ENCODE data around the gene CELSR2. TPM values are rescaled to one million over a fixed set of nuclear protein-coding genes. Genes with fewer than 3 reads are reported as not detected.

The CELSR2 gene
- polyA plus RNA-seq, 1 donor (not counting 4 experiments of a cell fraction or from before 2014, with no cell fraction given), result 7.3 TPM

- Histone ChIP-seq H3K9me3 (ENCODE audit: control insufficient read depth, low read depth, low read length) (no peaks in the 10 kb centered on the region), H3K79me2 (ENCODE audit: control insufficient read depth, insufficient read depth, low read length) (no peaks in the 10 kb centered on the region), H3K9ac (ENCODE audit: control insufficient read depth, extremely low read depth, insufficient read depth, low read length) (no peak overlapping the region), H3K4me3 (ENCODE audit: control insufficient read depth in 2 of 3, extremely low read depth in 1 of 3, insufficient read depth in 2 of 3, low read depth in 1 of 3, low read length in 3 of 3) (no peak overlapping the region), H3K9me1 (ENCODE audit: control insufficient read depth, extremely low read depth, insufficient read depth, low read length) (no peaks in the 10 kb centered on the region), H3K27ac (ENCODE audit: control insufficient read depth, insufficient read depth, low read length) (no peak overlapping the region), H4K20me1 (ENCODE audit: control insufficient read depth, extremely low read depth, insufficient read depth, low read length) (no peaks in the 10 kb centered on the region), H2AFZ (ENCODE audit: control insufficient read depth, low read length) (no peak overlapping the region), H3K4me2 (ENCODE audit: control insufficient read depth, extremely low read depth, insufficient read depth, low read depth, low read length) (no peak overlapping the region), H3K27me3 (ENCODE audit: control insufficient read depth, extremely low read depth, insufficient read depth, low read length) (no peaks in the 10 kb centered on the region), H3K36me3 (ENCODE audit: control insufficient read depth in 2 of 2, extremely low read depth in 1 of 2, insufficient read depth in 2 of 2, low read length in 2 of 2) (no peaks in the 10 kb centered on the region), H3K4me1 (ENCODE audit: control insufficient read depth, extremely low read depth, insufficient read depth, low read length) (no peaks in the 10 kb centered on the region)
- dilution Hi-C loops (cut with MboI; ENCODE audit: extremely low pct_ligation_motif_present, low sequenced_read_pairs), result no loop called here
- DNase-seq (ENCODE audit: low read depth, low spot score) (no peak), FAIRE-seq (no peak)
- no peak for TF ChIP-seq EZH2 (IDR thresholded peaks at IDR 0.05; ENCODE audit: low read length)
- TF ChIP-seq, protein P1, sequence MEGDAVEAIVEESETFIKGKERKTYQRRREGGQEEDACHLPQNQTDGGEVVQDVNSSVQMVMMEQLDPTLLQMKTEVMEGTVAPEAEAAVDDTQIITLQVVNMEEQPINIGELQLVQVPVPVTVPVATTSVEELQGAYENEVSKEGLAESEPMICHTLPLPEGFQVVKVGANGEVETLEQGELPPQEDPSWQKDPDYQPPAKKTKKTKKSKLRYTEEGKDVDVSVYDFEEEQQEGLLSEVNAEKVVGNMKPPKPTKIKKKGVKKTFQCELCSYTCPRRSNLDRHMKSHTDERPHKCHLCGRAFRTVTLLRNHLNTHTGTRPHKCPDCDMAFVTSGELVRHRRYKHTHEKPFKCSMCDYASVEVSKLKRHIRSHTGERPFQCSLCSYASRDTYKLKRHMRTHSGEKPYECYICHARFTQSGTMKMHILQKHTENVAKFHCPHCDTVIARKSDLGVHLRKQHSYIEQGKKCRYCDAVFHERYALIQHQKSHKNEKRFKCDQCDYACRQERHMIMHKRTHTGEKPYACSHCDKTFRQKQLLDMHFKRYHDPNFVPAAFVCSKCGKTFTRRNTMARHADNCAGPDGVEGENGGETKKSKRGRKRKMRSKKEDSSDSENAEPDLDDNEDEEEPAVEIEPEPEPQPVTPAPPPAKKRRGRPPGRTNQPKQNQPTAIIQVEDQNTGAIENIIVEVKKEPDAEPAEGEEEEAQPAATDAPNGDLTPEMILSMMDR (optimal IDR thresholded peaks at IDR 0.05 in 1 of 3, IDR thresholded peaks at IDR 0.05 in 1 of 3, conservative IDR thresholded peaks at IDR 0.05 in 1 of 3; ENCODE audit: extremely low read depth in 1 of 3, insufficient read depth in 2 of 3, low read length in 3 of 3), result no peak
These were observed 67.2 kb downstream of the CELSR2 start for GRCh38 chr1:109316506-109316905.

GRCh38 chr1:109319114-109319513 is 69.8 kb downstream of the CELSR2 start:
- Histone ChIP-seq H3K4me3 (ENCODE audit: control insufficient read depth in 2 of 3, extremely low read depth in 1 of 3, insufficient read depth in 2 of 3, low read depth in 1 of 3, low read length in 3 of 3) (no peak overlapping the region), H3K4me1 (ENCODE audit: control insufficient read depth, extremely low read depth, insufficient read depth, low read length) (no peaks in the 10 kb centered on the region), H3K27ac (ENCODE audit: control insufficient read depth, insufficient read depth, low read length) (no peak overlapping the region), H3K4me2 (ENCODE audit: control insufficient read depth, extremely low read depth, insufficient read depth, low read depth, low read length) (no peak overlapping the region), H3K9me3 (ENCODE audit: control insufficient read depth, low read depth, low read length) (no peaks in the 10 kb centered on the region), H4K20me1 (ENCODE audit: control insufficient read depth, extremely low read depth, insufficient read depth, low read length) (no peaks in the 10 kb centered on the region), H3K9ac (ENCODE audit: control insufficient read depth, extremely low read depth, insufficient read depth, low read length) (no peak overlapping the region), H3K27me3 (ENCODE audit: control insufficient read depth, extremely low read depth, insufficient read depth, low read length) (no peaks in the 10 kb centered on the region), H3K79me2 (ENCODE audit: control insufficient read depth, insufficient read depth, low read length) (no peaks in the 10 kb centered on the region), H3K36me3 (ENCODE audit: control insufficient read depth in 2 of 2, extremely low read depth in 1 of 2, insufficient read depth in 2 of 2, low read length in 2 of 2) (no peaks in the 10 kb centered on the region), H3K9me1 (ENCODE audit: control insufficient read depth, extremely low read depth, insufficient read depth, low read length) (no peaks in the 10 kb centered on the region), H2AFZ (ENCODE audit: control insufficient read depth, low read length) (no peak overlapping the region)
- TF ChIP-seq, protein P1 (optimal IDR thresholded peaks at IDR 0.05 in 1 of 3, IDR thresholded peaks at IDR 0.05 in 1 of 3, conservative IDR thresholded peaks at IDR 0.05 in 1 of 3; ENCODE audit: extremely low read depth in 1 of 3, insufficient read depth in 2 of 3, low read length in 3 of 3), result no peak
- TF ChIP-seq EZH2 (IDR thresholded peaks at IDR 0.05; ENCODE audit: low read length), result no peak
- dilution Hi-C loops (cut with MboI; ENCODE audit: extremely low pct_ligation_motif_present, low sequenced_read_pairs), result no loop called here
- DNase-seq (ENCODE audit: low read depth, low spot score), result no peak
- FAIRE-seq, result no peak

Measured in keratinocyte (primary cell).